PC-9 (cell line): ENCODE results near the gene CCDC9B.

Source experiments
- EZH2 ChIP-seq: fragments of 200-600 bp; sonication (generic); IDR thresholded peaks from 2 replicates; pipeline ENCODE4 v1.8.0; 2017; ENCODE audit warnings: antibody characterized with exemption, low read depth
- TF ChIP-seq, protein P1 (sequence below): fragments of 200-600 bp; sonication (generic); conservative IDR thresholded peaks from 2 replicates; pipeline ENCODE4 v1.6.1; 2017; ENCODE audit warnings: mixed run types, antibody characterized with exemption, mild to moderate bottlenecking, moderate library complexity

DNA sequence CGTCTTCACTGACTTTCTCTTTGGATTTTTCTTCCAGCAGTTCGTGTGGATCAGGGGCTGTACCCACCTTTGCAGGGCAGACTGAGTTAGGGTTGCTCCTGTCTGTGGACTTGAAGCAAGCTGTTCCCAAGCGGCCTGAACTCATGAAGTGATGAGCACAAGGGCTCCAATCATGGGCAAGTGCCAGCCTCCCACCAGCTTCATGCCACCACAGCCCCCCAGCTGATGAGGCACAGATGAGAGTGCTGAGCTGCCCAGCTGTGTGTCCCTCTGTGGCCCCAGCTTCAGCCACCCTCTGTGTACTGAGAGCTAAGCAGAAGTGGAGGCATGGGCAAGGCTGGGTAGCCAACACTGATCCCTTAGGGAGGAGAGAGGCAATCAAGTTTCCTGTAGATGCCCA, 29.7 kb downstream of the CCDC9B start:
- TF ChIP-seq, protein P1, sequence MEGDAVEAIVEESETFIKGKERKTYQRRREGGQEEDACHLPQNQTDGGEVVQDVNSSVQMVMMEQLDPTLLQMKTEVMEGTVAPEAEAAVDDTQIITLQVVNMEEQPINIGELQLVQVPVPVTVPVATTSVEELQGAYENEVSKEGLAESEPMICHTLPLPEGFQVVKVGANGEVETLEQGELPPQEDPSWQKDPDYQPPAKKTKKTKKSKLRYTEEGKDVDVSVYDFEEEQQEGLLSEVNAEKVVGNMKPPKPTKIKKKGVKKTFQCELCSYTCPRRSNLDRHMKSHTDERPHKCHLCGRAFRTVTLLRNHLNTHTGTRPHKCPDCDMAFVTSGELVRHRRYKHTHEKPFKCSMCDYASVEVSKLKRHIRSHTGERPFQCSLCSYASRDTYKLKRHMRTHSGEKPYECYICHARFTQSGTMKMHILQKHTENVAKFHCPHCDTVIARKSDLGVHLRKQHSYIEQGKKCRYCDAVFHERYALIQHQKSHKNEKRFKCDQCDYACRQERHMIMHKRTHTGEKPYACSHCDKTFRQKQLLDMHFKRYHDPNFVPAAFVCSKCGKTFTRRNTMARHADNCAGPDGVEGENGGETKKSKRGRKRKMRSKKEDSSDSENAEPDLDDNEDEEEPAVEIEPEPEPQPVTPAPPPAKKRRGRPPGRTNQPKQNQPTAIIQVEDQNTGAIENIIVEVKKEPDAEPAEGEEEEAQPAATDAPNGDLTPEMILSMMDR, result no peak
- TF ChIP-seq EZH2, result no peak
